NCI-H524 (cell line): ENCODE results near the gene UVSSA.
"Not testable (repeated sequence)": the region's sequence is repeated elsewhere in the genome, so short reads cannot be mapped to it uniquely, and the experiment has no call there.

Experiments used
- DNase-seq, 2 experiments: peaks; one replicate each; lab custom pipeline; 2025; lab: John Stamatoyannopoulos, UW

Gene UVSSA

GRCh38 chr4:1376841-1377605 is 30.0 kb downstream of the UVSSA start:
- no peak for DNase-seq

GRCh38 chr4:1377606-1378261 is 30.7 kb downstream of the UVSSA start:
- DNase-seq = no peak

GRCh38 chr4:1378559-1379231 is 31.7 kb downstream of the UVSSA start:
- no peak for DNase-seq

GRCh38 chr4:1379351-1379781 is 32.4 kb downstream of the UVSSA start:
- no peak for DNase-seq

DNA sequence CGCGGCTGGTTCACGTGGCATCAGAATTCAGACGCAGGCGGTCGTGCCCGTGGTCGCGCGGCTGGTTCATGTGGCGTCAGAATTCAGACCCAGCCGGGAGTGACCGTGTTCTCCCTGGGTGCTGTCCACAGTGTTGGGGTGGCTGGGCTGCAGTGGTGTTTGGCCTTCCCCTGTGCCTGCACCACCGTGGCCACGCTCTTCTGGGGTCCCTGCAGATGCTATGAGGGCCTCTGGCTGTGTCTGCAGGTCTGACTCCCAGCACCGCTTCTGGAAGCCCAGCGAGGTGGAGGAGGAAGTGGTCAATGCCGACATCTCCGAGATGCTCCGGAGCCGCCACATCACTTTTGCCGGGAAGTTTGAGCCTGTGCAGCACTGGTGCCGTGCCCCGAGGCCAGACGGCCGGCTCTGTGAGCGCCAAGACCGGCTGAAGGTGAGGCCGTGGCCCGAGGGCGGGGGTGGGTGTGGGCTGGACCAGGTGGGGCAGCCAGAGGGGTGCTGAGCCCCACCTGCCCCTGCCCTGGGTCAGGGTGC is 32.9 kb downstream of the UVSSA start:
- no peak for DNase-seq

DNA sequence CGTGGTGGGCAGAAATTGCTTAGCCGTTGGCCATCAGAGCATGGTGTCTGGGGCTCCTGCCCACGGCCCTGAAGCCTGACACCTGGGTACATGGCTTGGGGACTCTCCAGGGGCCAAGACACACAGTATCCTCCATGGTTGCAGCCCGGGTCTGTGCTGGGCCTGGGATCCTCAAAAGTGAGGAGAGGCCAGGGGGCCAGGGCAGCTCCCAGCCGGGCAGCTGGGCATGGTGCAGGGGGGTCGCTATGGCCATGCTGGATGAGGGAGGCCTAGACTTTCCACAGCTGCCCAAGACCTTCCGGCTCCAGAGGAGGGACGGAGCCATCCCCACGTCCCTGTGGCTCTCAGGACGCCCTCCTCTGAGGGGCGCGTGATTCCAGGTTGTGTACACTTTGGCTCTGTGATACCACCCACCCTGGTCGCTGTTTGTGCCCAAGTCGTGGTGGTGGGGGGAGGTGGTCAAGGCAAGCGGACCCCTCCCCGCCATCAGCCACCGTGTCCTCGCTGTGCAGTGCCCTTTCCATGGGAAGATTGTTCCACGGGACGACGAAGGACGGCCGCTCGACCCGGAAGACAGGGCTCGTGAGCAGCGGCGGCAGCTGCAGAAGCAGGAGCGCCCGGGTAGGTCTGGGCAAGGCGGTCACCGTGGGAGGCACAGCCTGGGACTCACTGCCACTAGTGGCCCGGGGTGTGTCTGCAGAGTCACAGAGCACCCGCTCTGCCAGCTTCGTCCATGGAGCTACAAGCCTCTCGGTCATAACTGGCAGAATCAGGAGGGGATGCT is 33.6 kb downstream of the UVSSA start:
- DNase-seq = no peak

GRCh38 chr4:1381181-1381621 is 34.2 kb downstream of the UVSSA start:
- DNase-seq = peak; percentile 47 to 73

DNA sequence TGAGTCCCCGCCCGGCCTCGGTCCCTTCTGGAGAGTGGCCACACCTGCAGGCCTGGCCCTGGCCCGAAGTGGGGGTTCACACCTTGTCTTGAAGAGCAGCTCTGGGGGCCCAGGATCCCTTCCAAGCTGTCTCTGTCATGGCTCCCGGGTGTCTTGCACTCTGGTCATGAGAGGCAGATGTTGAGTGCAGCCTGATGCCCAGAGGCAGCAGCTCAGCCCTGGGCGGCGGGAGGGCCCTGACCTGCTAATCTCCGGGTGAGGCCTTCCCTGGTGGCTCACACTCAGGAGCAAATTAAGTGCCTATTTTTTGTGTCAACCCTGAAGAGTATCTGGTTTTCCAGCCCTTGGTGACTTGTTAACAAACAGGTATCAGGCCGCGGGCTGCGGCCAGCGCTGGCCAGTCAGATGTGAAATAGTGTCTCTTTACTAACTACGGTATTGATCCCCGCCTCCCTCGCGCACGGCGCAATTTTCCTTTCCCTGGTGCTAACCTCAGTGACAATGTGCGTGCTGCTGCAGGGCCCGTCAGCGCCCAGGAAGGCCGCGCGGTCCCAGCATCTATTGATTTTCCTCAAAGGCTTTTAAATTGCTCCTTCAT is 35.0 kb downstream of the UVSSA start:
- DNase-seq = peak in 1 of 2 experiments; percentile 31

- no peak for DNase-seq
These were observed 36.0 kb downstream of the UVSSA start for GRCh38 chr4:1382776-1383727.

- DNase-seq = no peak
These were observed 37.0 kb downstream of the UVSSA start for GRCh38 chr4:1383728-1384591.

DNA sequence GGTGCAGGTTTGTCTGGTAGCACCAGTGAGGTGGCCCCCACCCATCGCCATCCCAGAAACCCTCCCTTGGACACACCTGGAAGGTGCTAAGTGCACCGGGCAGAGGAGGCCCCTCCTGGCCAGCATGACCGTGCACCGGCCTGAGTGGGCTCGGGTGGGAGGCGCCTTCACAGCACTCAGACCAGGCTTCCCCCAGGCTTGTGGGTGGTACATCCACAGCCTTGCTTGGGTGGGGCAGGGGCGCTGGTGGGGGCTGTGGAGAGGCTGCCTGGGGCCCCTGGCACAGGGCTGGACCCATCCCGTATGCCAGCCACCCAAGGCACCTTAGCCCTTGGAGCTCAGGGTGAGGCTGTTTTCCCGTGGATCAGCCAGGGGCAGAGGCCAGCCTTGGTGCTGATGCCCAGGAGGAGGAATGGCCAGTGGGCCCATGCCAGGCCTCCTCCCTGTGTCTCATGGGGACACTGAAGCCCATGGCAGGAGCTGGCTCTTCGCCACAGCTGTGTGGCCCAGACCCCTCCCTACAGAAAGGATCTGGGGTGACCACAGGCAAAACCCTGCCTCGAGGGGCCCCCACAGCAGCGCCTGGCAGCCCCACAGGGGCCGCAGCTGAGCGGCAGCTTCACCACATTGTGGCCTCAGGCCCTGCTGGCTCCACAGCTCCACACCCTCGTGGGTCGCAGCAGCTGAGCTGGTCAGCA is 37.8 kb downstream of the UVSSA start:
- DNase-seq = no peak

GRCh38 chr4:1385373-1386340 is 38.6 kb downstream of the UVSSA start:
- no peak for DNase-seq

DNA sequence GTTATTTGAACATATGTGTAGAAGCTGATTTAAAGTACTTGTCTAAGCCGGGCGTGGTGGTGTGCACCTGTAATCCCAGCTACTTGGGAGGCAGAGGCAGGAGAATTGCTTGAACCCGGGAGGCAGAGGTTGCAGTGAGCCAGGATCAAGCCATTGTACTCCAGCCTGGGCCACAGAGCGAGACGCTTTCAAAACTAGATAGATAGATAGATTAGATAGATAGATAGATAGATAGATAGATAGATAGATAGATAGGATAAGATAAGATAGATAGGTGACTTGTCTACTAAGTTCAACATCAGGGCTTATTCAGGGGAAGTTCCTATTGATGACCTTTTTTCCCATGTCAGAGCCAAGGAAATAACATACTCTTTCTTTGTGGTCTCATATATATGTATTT is 46.4 kb downstream of the UVSSA start:
- DNase-seq = not testable (repeated sequence)

DNA sequence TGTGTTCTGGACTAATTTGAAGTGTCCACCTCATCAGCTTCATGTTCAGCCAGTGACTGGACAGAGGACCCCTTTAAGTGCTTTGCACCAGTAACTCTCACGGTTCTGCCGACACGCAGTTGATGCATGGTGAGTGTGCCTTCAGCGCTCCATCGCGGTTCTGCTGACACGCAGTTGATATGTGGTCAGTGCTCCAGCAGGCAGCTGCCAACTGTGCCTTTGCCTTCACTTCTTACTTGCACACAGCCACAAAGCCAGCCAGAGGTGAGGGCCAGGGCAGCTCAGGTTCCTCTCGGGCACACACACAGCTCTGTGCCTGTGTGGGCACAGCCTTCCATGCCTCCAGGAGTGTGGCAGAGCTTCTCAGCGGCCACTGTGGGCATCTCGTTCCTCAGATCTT is 46.9 kb downstream of the UVSSA start:
- DNase-seq = no peak

GRCh38 chr4:1394554-1395388 is 47.8 kb downstream of the UVSSA start:
- not testable (repeated sequence) for DNase-seq

DNA sequence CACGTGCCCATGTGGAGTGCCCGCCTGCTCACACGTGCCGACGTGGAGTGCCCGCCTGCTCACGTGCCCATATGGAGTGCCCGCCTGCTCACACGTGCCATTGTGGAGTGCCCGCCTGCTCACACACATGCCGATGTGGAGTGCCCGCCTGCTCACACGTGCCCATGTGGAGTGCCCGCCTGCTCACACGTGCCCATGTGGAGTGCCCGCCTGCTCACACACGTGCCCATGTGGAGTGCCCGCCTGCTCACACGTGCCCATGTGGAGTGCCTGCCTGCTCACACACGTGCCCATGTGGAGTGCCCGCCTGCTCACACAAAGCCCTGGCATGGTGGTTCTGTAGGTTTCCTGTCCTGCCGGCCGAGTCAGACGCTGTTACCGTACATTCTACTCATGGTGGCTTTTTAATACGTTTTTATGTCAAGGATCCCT is 48.4 kb downstream of the UVSSA start:
- not testable (repeated sequence) for DNase-seq
